ENCODE measurements around the gene LYG2. TPM values are rescaled to one million over a fixed set of nuclear protein-coding genes. Genes with fewer than 3 reads are reported as not detected.

Gene LYG2
- total RNA-seq, 4 donors from 2014 or later: not detected

- no peaks in the 10 kb centered on the region for H3K9me3 ChIP-seq
- TF ChIP-seq POLR2A (IDR thresholded peaks at IDR 0.05) (no peak), CTCF (IDR thresholded peaks at IDR 0.05 in 4 of 5, conservative IDR thresholded peaks at IDR 0.05 in 1 of 5) (no peak)
- no peak overlapping the region for H3K27ac ChIP-seq
- ATAC-seq (no peak), DNase-seq (no peak)
- intact Hi-C loops (cut with DNase I; ENCODE audit: low total_unique reads) (no loop called here), in situ Hi-C loops (cut with MboI; ENCODE audit: low sequenced_read_pairs in 4 of 4) (no loop called here)
- H3K27me3 ChIP-seq: no peaks in the 10 kb centered on the region
- no peaks in the 10 kb centered on the region for H3K36me3 ChIP-seq
- H3K4me3 ChIP-seq: no peak overlapping the region
- no peaks in the 10 kb centered on the region for H3K4me1 ChIP-seq
Observed at GRCh38 chr2:99261242-99261641, 5.8 kb upstream of the LYG2 start.

DNA sequence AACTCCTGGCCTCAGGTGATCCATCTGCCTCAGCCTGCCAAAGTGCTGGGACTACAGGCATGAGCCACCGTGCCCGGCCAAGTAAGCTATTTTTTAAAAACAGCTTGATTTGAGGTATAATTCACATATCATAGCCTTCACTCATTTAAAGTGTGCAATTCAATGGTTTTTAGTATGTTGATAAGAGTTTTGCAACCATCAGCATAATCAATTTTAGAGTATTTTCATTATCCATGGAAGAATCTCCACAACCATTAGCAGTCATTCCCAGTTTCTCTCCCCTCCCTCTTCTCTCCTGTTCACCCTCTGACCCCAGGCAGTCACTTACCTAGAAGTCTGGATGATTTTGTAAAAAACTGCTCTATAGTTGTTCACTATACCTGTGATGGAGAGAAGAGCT lies 4.7 kb upstream of the LYG2 start:
- Histone ChIP-seq H3K4me1 (no peaks in the 10 kb centered on the region), H3K4me3 (no peak overlapping the region), H3K27me3 (no peaks in the 10 kb centered on the region), H3K36me3 (no peaks in the 10 kb centered on the region), H3K27ac (no peak overlapping the region), H3K9me3 (no peaks in the 10 kb centered on the region)
- in situ Hi-C loops (cut with MboI; ENCODE audit: low sequenced_read_pairs in 4 of 4) (no loop called here), intact Hi-C loops (cut with DNase I; ENCODE audit: low total_unique reads) (no loop called here)
- no peak for DNase-seq
- TF ChIP-seq CTCF (IDR thresholded peaks at IDR 0.05 in 4 of 5, conservative IDR thresholded peaks at IDR 0.05 in 1 of 5): no peak
- no peak for TF ChIP-seq POLR2A (IDR thresholded peaks at IDR 0.05)
- no peak for ATAC-seq

DNA sequence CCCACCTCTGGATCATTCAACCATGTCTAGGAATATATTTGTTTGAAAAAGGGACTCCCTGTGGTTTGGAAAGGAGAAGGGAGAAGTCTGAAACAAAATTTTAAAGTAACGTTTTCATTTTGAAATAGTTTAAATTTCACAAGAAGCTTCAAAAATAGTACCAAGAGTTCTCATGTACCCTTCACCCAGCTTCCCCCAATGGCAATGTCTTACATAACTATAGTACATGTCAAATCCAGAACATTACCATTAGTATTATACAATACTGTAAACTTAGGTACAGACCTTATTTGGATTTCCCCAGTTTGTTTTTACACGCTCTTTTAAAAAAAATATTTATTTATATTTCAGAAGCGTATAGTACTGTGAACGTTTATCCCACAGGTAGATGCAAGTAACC lies 4.0 kb upstream of the LYG2 start:
- Histone ChIP-seq H3K27ac (no peak overlapping the region), H3K36me3 (no peaks in the 10 kb centered on the region), H3K27me3 (no peaks in the 10 kb centered on the region), H3K9me3 (no peaks in the 10 kb centered on the region), H3K4me1 (no peaks in the 10 kb centered on the region), H3K4me3 (no peak overlapping the region)
- DNase-seq (no peak), ATAC-seq (no peak)
- no peak for TF ChIP-seq POLR2A (IDR thresholded peaks at IDR 0.05)
- no peak for TF ChIP-seq CTCF (IDR thresholded peaks at IDR 0.05 in 4 of 5, conservative IDR thresholded peaks at IDR 0.05 in 1 of 5)
- in situ Hi-C loops (cut with MboI; ENCODE audit: low sequenced_read_pairs in 4 of 4) (no loop called here), intact Hi-C loops (cut with DNase I; ENCODE audit: low total_unique reads) (no loop called here)

GRCh38 chr2:99256677-99257076 lies 1.2 kb upstream of the LYG2 start:
- intact Hi-C loops (cut with DNase I; ENCODE audit: low total_unique reads) (no loop called here), in situ Hi-C loops (cut with MboI; ENCODE audit: low sequenced_read_pairs in 4 of 4) (no loop called here)
- TF ChIP-seq CTCF (IDR thresholded peaks at IDR 0.05 in 4 of 5, conservative IDR thresholded peaks at IDR 0.05 in 1 of 5) (no peak), POLR2A (IDR thresholded peaks at IDR 0.05) (no peak)
- ATAC-seq (no peak), DNase-seq (no peak)
- no peaks in the 10 kb centered on the region for H3K27me3 ChIP-seq
- no peaks in the 10 kb centered on the region for H3K4me1 ChIP-seq
- H3K27ac ChIP-seq: no peak overlapping the region
- H3K9me3 ChIP-seq: no peaks in the 10 kb centered on the region
- no peak overlapping the region for H3K4me3 ChIP-seq
- no peaks in the 10 kb centered on the region for H3K36me3 ChIP-seq

GRCh38 chr2:99249951-99250350 lies 5.5 kb downstream of the LYG2 start:
- Histone ChIP-seq H3K36me3 (no peaks in the 10 kb centered on the region), H3K4me1 (no peaks in the 10 kb centered on the region), H3K9me3 (no peaks in the 10 kb centered on the region), H3K4me3 (no peak overlapping the region), H3K27ac (no peak overlapping the region), H3K27me3 (no peaks in the 10 kb centered on the region)
- in situ Hi-C loops (cut with MboI; ENCODE audit: low sequenced_read_pairs in 4 of 4): no loop called here
- DNase-seq (no peak), ATAC-seq (no peak)
- TF ChIP-seq CTCF (IDR thresholded peaks at IDR 0.05 in 4 of 5, conservative IDR thresholded peaks at IDR 0.05 in 1 of 5) (no peak), POLR2A (IDR thresholded peaks at IDR 0.05) (no peak)
- intact Hi-C loops (cut with DNase I; ENCODE audit: low total_unique reads): no loop called here
